HG03175 (cell line): ENCODE measurements around the gene HOXB2.

Source experiments
- ATAC-seq: cut with Tn5 transposase; IDR thresholded peaks from one replicate; pipeline ENCODE4 v1.9.1; 2021; ENCODE audit warnings: mild to moderate bottlenecking, moderate library complexity; ENCODE audit not compliant: unreplicated experiment

The HOXB2 gene

DNA sequence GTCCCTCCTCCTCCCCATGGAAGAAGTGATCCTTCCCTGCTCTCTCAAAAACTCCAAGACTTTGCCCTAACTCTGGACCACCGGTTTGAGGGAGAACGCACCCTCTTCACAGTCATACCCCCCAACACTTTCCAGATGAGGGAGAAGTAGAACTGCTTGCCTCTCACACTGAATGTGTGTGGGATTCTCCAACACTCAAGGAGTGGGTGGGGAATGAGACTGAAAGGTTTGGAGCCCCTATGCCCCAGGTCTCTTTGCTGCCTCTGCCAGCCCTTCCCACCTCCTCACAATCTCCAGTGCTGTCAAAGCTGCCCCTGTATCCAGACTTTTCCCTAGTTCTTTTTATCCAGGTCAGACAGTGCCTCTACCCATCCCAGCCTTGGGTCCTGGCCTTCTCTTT, 21.8 kb upstream of the HOXB2 start:
- ATAC-seq, result no peak

DNA sequence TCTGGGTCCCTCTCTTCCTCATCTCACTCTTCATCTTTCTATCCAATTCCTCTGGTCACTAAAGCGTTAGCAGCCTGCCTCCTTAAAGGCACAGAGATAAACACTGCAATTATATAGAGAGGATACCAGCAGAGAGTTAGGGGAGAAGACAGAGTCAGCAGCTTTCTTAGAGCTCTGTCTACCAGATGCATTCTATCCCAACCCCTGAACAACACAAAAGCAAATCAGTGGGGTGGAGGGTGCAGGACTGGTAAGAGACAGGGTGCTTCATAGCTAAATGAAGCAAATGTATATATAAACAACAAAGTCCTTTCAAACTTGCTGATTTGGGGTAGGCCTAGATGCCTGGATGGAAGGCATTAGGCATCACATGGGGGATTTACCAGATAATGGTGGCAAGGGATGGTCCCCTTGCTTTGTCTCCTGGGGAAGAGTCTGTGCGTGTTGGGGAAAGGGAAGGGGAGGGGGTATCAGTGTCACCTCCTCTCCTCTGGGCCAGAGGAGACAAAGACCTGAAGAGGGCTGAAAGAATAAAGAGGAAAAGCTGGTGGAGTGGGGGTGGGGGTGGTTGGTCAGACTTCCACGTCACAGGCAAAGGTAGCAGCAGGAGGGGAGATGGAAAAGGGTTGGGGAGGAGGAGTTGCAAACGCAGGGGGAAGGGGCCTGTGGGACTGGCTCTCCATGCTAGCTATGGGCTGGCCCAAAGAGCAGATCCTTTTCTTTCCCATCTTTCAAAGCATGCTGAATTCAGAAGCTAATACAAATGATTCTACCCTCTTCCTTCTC, 21.2 kb upstream of the HOXB2 start:
- ATAC-seq, result no peak

DNA sequence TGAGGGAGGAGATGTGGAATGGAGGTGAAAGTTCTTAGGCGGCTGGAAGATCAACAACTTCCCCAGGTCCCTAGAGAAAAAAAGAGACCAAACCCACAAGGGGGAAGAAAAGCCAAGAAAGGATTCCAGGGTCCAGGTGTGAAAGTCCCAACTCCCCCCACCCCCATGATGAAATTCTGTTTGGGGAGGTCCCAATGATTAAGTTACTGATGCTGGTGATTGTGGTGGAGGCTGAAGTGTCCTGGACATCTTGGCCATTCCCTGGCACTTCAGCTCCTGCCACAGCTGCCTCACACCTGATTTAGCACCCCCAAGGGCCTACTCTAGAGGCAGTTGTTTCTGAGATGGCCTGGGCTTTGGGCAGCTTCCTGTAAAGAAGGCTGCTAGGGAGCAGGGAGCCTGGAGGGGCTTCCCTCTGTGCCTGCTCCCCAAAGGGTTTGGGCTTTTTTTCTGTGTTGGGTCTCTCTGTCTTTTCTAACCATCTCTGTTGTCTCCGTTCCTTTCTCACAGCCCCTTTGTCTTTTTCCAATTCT, 20.2 kb upstream of the HOXB2 start:
- ATAC-seq, result no peak

DNA sequence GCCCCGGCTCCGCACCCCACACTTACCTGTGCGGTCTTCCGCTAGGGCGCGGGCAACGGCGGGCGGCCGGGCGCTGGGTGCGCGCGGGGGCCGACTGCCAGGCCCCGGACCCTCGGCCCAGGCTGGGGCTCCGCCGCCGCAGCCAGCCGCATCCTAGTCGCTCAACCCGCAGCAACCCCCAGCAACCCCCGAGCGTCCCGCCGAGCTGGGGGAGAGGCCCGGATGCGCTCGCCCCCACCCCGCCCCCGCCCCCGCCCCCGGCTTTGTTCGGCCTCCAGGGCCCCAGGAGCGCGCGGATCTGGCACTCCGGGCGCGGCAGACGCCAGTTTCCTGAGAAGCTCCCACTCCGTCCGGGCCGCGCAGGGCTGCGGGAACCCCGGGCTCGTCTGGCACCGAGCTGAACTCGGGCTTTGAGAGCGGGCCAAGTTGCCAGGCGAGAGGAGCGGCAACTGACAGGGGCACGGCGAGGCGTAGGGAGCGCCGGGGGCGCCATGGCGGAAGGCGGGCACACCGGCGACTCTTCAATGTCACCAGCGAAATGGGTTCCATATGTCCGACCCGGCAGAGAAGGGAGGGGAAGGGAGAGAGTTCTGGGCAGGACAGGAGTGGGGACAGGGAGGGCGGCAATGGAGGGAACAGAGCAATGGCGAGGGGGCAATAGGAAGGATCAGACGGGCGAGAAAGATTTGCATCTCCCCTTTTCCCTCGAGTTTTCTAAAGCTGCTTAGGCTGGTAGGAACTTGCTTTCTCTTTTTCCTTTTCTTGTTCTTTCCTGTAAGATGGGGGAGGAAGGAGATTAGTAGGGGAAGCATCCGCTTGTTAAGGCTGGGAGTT, 19.5 kb upstream of the HOXB2 start:
- no peak for ATAC-seq

GRCh38 chr17:48563867-48564187, 18.9 kb upstream of the HOXB2 start:
- no peak for ATAC-seq

DNA sequence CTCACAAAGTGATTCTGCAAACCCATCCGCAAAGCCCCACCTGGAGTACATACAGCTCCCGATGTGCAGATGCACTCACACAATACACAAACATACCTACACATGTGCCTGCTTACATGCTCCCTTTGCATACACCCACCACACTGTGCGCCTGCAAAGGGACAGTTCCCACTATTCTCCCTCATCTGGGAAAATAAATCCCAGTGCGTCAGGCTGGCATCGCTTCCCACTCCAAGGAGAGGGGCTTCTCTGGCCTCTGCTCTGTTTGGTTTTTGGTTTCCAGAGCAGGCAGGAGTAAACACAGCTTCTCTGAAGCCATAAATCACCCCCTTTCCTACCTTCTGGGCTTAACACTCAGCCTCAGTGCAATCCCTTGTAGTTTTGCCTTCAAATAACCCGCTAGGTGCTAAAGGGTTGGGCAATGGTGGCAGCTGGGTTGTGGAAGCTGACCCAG, 18.5 kb upstream of the HOXB2 start:
- ATAC-seq, result no peak

DNA sequence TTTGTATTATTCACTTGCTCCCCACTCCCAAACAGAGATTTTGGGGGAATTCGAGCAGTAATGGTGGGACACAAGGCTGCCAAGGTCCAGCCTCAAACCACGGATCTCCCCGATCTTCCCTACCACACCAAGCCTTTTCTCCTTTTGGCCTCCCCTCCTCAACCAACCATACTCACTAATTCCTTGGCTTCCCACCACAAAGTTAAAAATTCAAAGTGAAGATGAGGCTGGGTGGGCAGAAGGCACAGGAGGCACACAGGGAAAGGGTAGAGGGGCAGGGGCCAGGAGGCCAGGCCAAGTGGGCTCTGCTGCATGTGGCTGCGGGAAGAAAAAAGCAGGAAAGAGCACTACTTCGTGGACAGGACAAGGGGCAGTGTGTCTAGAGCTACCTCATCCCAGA, 18.0 kb upstream of the HOXB2 start:
- ATAC-seq, result no peak

GRCh38 chr17:48561884-48562810, 17.2 kb upstream of the HOXB2 start:
- peak; percentile 55 for ATAC-seq

DNA sequence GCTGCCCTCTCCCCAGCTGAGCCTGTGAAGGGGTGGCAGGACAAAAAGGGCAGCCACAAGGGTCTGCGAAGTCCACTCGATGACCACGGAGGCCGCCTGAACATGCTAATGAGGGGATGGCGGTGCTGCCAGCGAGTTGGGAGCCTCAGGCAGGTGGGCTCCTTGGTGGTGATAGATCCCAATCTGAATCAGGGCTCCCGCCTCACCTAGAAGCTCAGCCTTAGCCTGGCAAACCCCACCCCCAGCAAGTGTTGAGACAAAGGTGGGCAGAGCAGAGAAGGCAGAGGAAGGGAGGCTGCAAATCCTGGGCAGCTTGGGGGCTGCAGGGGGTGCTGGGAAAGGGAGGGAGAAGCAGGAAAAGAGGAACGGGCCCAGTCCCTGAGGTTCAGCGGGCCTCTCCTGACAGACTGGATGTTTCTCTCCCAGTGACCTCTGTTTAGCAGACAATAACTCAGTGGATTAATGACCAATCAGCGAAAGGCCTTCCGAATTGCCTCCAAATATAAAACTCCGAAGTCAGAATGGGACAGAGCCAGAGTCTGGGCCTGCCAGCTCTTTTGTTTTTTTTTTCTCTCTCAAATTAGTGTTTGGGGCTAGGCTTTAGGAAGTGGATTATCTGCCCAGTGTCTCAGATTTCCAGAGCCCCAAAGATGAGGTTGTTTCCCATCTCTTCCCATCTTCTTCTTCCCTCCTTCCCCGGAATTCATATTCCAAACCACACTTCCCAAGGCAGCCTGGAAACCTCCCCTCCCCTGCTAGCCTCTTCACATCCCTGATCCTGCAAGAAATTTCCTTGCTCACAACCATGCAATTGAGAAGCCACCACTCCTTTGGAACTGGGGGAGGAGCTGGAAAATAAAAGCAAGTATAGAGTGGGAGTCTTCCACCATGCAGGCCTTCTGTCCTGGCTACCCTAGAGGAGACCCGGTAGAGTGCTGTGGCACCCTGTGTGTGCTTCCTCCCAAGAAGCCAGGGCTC, 15.2 kb upstream of the HOXB2 start:
- no peak for ATAC-seq

DNA sequence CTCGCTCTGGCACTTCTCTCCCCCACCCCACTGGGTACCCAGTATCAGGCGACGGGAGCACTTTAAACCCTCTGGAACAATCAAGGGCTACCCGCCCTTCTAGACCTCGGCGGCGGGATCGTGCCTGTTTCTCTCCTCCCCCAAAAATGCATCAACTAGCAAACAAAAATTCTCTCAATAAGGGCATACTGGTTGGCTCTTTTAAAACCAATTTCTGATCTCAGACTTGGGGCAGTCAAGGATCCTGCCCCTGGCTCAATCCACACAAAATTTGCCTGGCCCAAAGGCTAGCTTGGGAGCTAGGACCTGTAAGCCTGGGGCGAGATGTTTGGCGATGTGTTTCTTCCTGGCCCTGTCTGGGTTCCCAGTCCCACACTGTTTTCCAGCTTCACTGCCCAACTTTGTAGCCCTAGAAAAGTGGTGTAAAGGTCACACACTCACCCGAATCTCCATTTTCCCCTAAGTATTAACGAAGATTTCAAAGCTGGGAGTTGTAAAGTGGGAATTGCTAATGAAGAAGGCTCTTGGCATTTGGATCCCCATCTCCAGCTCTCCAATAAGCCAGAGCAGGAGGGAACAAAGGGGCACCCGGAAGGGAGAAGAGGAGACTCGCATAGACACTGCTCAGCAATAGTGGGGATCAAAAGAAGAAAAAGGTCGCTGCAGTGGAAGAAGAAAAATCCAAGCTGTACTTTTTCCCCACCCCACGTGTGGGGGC, 14.4 kb upstream of the HOXB2 start:
- no peak for ATAC-seq

DNA sequence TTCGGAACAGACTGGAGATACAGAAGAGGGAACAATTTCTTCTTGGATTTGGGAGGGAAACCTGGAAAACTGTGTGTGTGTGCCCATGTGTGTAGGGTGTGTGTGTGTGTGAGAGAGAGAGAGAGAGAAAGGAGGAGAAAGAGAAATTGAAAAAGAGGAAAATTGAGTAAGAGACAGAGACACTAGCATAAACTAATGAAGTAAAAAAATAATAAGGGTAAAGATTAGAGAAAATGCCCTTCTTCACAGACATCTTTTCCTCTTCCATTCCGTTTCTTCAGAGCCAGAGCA, 13.9 kb upstream of the HOXB2 start:
- no peak for ATAC-seq

DNA sequence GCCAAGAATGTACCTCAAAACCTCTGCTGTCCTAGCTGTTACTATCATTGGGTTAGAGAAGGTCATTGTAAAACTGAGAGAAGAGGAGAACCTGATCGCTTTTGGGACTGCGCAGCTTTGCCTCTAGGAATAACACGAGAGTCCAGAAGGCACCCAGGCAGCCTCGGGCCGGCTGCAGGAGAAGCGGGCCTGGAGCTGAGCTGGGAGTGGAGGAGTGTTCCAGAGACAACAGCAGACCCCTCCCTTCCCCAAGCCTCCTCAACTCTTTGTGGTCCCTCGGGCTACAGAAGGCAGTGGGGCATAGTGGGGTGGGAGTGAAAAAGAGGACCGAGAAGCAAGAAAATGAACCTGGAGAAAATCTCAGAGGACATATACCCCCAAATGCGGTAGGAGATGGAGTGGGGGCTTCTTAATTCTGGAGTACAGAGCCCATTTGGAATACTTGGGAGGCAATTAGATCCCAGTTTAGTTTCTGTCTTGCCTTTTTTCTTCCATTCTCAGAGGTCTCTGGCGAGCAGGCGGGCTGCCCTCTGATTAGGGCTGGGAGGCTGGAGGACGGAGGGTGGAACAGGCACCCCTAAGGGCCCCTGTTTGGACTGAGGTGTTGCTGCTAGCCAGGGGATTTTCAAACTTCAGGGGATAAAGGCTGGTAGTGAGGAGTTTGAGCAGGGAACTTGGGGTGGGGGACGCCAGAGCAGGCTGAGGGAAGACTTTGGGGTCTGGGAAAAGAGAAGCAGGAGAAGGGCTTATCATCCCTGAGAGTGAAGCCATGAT, 13.3 kb upstream of the HOXB2 start:
- ATAC-seq, result no peak

DNA sequence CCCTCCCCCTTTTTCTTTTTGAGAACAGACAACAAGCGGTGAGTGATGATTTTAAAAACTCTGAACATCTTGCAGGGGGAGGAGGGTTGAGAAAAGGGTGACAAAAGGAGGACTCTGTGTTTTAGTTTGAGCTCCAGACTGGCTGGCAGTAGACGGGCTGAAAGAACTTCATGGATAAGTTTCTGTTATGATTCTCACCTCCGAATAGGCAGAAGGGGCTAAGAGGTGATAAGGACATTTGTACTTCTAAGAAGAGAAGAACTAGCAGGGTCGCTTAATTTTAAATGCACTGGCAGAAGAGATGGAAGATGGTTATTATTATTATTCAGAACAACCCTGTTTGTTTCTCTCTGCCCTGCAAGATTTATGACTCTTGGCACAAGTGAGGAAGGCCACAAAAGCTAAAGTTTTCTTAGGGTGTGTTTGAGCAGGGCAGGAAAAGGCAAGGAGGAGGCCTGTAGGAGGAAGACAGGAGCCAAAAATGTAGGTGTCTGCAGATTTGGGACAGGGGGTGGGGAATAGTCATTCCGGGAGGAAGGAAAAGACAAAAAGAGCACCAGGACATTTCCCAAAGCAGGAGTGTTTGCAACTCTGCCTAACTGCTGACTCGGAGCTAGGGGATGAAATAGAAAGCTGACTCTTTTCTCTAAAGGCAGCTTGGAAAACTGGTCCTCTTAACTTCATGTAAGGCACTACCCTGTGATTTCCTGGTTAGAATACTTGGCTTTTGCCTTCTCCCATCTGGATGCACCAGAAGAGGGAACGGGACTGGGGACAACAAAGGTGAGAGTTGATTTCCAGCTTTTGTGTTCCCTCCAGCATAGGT, 11.9 kb upstream of the HOXB2 start:
- ATAC-seq, result no peak

- ATAC-seq, result no peak
Observed at GRCh38 chr17:48556229-48556575, 11.3 kb upstream of the HOXB2 start.

DNA sequence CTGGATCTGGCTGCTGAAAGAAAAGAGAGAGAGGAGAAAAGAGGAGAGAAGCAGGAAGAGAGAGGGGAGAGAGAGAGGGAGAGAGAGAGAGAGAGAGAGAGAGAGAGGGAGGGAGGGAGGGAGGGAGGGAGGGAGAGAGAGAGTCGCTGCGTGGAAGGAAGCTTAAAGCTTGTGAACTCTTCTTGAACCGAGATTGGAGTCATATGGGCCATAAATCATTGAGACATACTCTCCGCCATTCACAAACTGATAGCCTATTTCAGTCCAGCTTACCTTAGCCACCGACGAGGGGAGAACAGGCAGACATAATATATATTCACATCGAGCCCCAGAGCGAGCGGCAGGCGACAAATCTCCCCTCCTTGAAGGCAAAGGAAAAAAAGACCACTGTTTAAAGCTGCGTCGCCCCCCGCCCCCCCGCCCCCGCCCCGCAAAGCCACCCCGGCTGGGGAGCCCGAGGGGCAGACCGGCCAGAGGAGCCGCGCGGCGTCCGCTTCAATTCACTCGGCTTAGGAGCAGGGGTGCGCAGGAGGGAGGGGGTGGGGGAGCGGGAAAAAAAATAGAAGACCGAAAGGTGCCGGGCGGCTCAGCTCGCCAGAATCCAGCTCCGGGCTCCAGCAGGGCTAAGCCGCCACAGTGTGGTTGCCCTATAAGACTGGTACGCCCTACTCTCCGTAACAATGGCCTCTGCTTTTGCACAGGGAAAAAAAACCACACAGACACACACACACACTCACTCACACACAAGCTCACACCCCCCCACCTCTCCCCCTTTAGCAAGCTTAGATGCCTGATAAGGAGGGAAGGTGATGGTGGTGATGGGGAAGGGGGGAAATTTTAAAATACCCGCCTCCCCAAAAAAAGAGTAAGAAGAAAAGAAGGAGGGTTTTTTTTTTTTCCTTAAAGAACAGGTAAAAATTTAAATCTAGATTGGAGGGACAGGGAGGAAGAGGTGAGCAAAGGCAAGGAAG, 10.6 kb upstream of the HOXB2 start:
- ATAC-seq, result no peak

DNA sequence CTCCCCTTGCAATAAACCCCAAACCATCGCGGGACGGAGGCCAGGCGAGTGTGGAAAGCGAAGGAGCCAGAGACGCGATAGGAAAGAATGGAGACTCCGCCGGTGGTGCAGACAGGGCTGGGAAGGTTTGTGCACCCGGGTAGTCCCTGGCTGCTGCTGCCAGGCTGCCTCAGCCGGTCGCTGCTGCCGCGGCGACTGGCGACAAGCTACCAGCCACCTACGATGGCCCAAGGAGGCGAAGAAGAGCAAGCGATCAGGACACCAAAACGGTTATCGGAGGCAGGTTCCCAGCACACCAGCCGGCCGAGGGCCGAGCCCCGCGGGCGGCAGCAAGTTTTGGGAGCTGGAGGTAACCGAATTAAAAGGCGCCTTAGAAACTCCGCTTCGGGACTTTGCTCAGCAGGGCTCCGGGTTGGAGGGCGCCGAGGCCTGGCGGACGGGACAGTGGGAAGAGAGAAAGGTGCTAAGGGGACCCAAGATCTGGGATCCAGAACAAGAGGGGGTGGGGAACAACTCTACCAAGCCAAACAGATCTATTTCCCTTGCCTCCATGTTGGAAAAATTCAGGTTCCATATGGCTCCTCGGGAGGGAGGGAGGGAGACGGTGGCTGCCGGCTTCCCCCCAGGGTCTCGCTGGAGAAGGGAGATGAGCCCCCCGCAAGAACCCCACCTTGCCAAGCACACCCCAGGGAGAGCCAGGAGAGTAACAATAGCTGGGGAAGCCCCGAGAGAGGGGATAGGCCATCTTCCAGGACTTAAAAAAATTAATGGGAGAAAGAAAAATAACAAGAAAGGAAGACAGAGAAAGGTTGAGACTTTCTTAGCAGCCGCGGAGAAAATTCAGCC, 9.7 kb upstream of the HOXB2 start:
- ATAC-seq, result no peak
